ENCODE results near the gene RHOV.
"Not testable (repeated sequence)": the region's sequence is repeated elsewhere in the genome, so short reads cannot be mapped to it uniquely, and the experiment has no call there.

Gene RHOV

GRCh38 chr15:40871749-40872617 lies 2.1 kb downstream of the RHOV start:
- H3K27ac ChIP-seq (ENCODE audit: low read depth, low read length) = no peak overlapping the region
- H3K79me2 ChIP-seq (ENCODE audit: control insufficient read depth, insufficient read depth, low read length, unreplicated experiment) = no peaks in the 10 kb centered on the region
- H3K4me3 ChIP-seq (ENCODE audit: low read depth, low read length) = no peak overlapping the region
- H3K36me3 ChIP-seq (ENCODE audit: insufficient read depth, low read length) = no peaks in the 10 kb centered on the region
- 0 out of 2 replicates have a peak, but pooled peaks cover 8% of the 10 kb centered on the region for H3K27me3 ChIP-seq (ENCODE audit: insufficient read depth, low read length)
- no peaks in the 10 kb centered on the region for H3K4me1 ChIP-seq (ENCODE audit: control insufficient read depth, insufficient read depth, low read length, unreplicated experiment)
- no peak overlapping the region for H2AFZ ChIP-seq (ENCODE audit: low read length, unreplicated experiment)

- Histone ChIP-seq H2AFZ (ENCODE audit: low read length, unreplicated experiment) (no peak overlapping the region), H3K27me3 (ENCODE audit: insufficient read depth, low read length) (0 out of 2 replicates have a peak, but pooled peaks cover 8% of the 10 kb centered on the region), H3K79me2 (ENCODE audit: control insufficient read depth, insufficient read depth, low read length, unreplicated experiment) (no peaks in the 10 kb centered on the region), H3K36me3 (ENCODE audit: insufficient read depth, low read length) (no peaks in the 10 kb centered on the region), H3K4me1 (ENCODE audit: control insufficient read depth, insufficient read depth, low read length, unreplicated experiment) (peaks cover 5% of the 10 kb centered on the region), H3K27ac (ENCODE audit: low read depth, low read length) (no peak overlapping the region), H3K4me3 (ENCODE audit: low read depth, low read length) (no peak overlapping the region)
These were observed 3.3 kb downstream of the RHOV start for GRCh38 chr15:40870716-40871115.

GRCh38 chr15:40869686-40870085 lies 4.3 kb downstream of the RHOV start:
- Histone ChIP-seq H3K27me3 (ENCODE audit: insufficient read depth, low read length) (0 out of 2 replicates have a peak, but pooled peaks cover 8% of the 10 kb centered on the region), H3K79me2 (ENCODE audit: control insufficient read depth, insufficient read depth, low read length, unreplicated experiment) (no peaks in the 10 kb centered on the region), H3K4me1 (ENCODE audit: control insufficient read depth, insufficient read depth, low read length, unreplicated experiment) (peaks cover 6% of the 10 kb centered on the region), H2AFZ (ENCODE audit: low read length, unreplicated experiment) (no peak overlapping the region), H3K36me3 (ENCODE audit: insufficient read depth, low read length) (no peaks in the 10 kb centered on the region), H3K27ac (ENCODE audit: low read depth, low read length) (no peak overlapping the region), H3K4me3 (ENCODE audit: low read depth, low read length) (no peak overlapping the region)

GRCh38 chr15:40867199-40867598 lies 6.8 kb downstream of the RHOV start:
- H3K4me3 ChIP-seq (ENCODE audit: low read depth, low read length) = no peak overlapping the region
- H3K79me2 ChIP-seq (ENCODE audit: control insufficient read depth, insufficient read depth, low read length, unreplicated experiment) = no peaks in the 10 kb centered on the region
- H2AFZ ChIP-seq (ENCODE audit: low read length, unreplicated experiment) = no peak overlapping the region
- no peak overlapping the region for H3K27ac ChIP-seq (ENCODE audit: low read depth, low read length)
- H3K27me3 ChIP-seq (ENCODE audit: insufficient read depth, low read length) = no peaks in the 10 kb centered on the region
- peaks cover 6% of the 10 kb centered on the region for H3K4me1 ChIP-seq (ENCODE audit: control insufficient read depth, insufficient read depth, low read length, unreplicated experiment)
- H3K36me3 ChIP-seq (ENCODE audit: insufficient read depth, low read length) = no peaks in the 10 kb centered on the region

GRCh38 chr15:40863660-40864270 lies 10.3 kb downstream of the RHOV start:
- peaks cover 6% of the 10 kb centered on the region for H3K4me1 ChIP-seq (ENCODE audit: control insufficient read depth, insufficient read depth, low read length, unreplicated experiment)
- no peaks in the 10 kb centered on the region for H3K79me2 ChIP-seq (ENCODE audit: control insufficient read depth, insufficient read depth, low read length, unreplicated experiment)
- no peak overlapping the region for H2AFZ ChIP-seq (ENCODE audit: low read length, unreplicated experiment)
- H3K36me3 ChIP-seq (ENCODE audit: insufficient read depth, low read length) = no peaks in the 10 kb centered on the region
- H3K27ac ChIP-seq (ENCODE audit: low read depth, low read length) = no peak overlapping the region
- H3K4me3 ChIP-seq (ENCODE audit: low read depth, low read length) = no peak overlapping the region
- no peaks in the 10 kb centered on the region for H3K27me3 ChIP-seq (ENCODE audit: insufficient read depth, low read length)

GRCh38 chr15:40861147-40861546 lies 12.9 kb downstream of the RHOV start:
- H2AFZ ChIP-seq (ENCODE audit: low read length, unreplicated experiment); H3K4me1 ChIP-seq (ENCODE audit: control insufficient read depth, insufficient read depth, low read length, unreplicated experiment); H3K27me3 ChIP-seq (ENCODE audit: insufficient read depth, low read length); H3K36me3 ChIP-seq (ENCODE audit: insufficient read depth, low read length); H3K4me3 ChIP-seq (ENCODE audit: low read depth, low read length); H3K27ac ChIP-seq (ENCODE audit: low read depth, low read length); H3K79me2 ChIP-seq (ENCODE audit: control insufficient read depth, insufficient read depth, low read length, unreplicated experiment): not testable (repeated sequence)

GRCh38 chr15:40859206-40859851 lies 14.7 kb downstream of the RHOV start:
- Histone ChIP-seq H3K36me3 (ENCODE audit: insufficient read depth, low read length) (no peaks in the 10 kb centered on the region), H3K4me3 (ENCODE audit: low read depth, low read length) (no peak overlapping the region), H3K4me1 (ENCODE audit: control insufficient read depth, insufficient read depth, low read length, unreplicated experiment) (no peaks in the 10 kb centered on the region), H3K79me2 (ENCODE audit: control insufficient read depth, insufficient read depth, low read length, unreplicated experiment) (no peaks in the 10 kb centered on the region), H2AFZ (ENCODE audit: low read length, unreplicated experiment) (no peak overlapping the region), H3K27me3 (ENCODE audit: insufficient read depth, low read length) (no peaks in the 10 kb centered on the region), H3K27ac (ENCODE audit: low read depth, low read length) (no peak overlapping the region)

- Histone ChIP-seq H3K27me3 (ENCODE audit: insufficient read depth, low read length) (no peaks in the 10 kb centered on the region), H3K27ac (ENCODE audit: low read depth, low read length) (no peak overlapping the region)
These were observed 15.3 kb downstream of the RHOV start for GRCh38 chr15:40858706-40859105.

GRCh38 chr15:40857601-40858341 lies 16.3 kb downstream of the RHOV start:
- no peak overlapping the region for H3K27ac ChIP-seq (ENCODE audit: low read depth, low read length)
- H2AFZ ChIP-seq (ENCODE audit: low read length, unreplicated experiment) = peak overlapping the region; percentile 14
- no peaks in the 10 kb centered on the region for H3K27me3 ChIP-seq (ENCODE audit: insufficient read depth, low read length)
- no peaks in the 10 kb centered on the region for H3K36me3 ChIP-seq (ENCODE audit: insufficient read depth, low read length)
- no peak overlapping the region for H3K4me3 ChIP-seq (ENCODE audit: low read depth, low read length)
- no peaks in the 10 kb centered on the region for H3K4me1 ChIP-seq (ENCODE audit: control insufficient read depth, insufficient read depth, low read length, unreplicated experiment)
- no peaks in the 10 kb centered on the region for H3K79me2 ChIP-seq (ENCODE audit: control insufficient read depth, insufficient read depth, low read length, unreplicated experiment)

More at GRCh38 chr15:40858706-40859105, 15.3 kb downstream of the RHOV start:
- H2AFZ ChIP-seq (ENCODE audit: low read length, unreplicated experiment) = no peak overlapping the region
- no peaks in the 10 kb centered on the region for H3K36me3 ChIP-seq (ENCODE audit: insufficient read depth, low read length)
- no peaks in the 10 kb centered on the region for H3K4me1 ChIP-seq (ENCODE audit: control insufficient read depth, insufficient read depth, low read length, unreplicated experiment)
- no peaks in the 10 kb centered on the region for H3K79me2 ChIP-seq (ENCODE audit: control insufficient read depth, insufficient read depth, low read length, unreplicated experiment)
- H3K4me3 ChIP-seq (ENCODE audit: low read depth, low read length) = no peak overlapping the region

GRCh38 chr15:40856746-40857145 lies 17.3 kb downstream of the RHOV start:
- Histone ChIP-seq H3K79me2 (ENCODE audit: control insufficient read depth, insufficient read depth, low read length, unreplicated experiment) (no peaks in the 10 kb centered on the region), H3K4me1 (ENCODE audit: control insufficient read depth, insufficient read depth, low read length, unreplicated experiment) (no peaks in the 10 kb centered on the region), H3K27ac (ENCODE audit: low read depth, low read length) (no peak overlapping the region), H3K36me3 (ENCODE audit: insufficient read depth, low read length) (no peaks in the 10 kb centered on the region), H2AFZ (ENCODE audit: low read length, unreplicated experiment) (no peak overlapping the region), H3K4me3 (ENCODE audit: low read depth, low read length) (no peak overlapping the region), H3K27me3 (ENCODE audit: insufficient read depth, low read length) (no peaks in the 10 kb centered on the region)
